ENCODE data around the gene GSN. TPM values are rescaled to one million over a fixed set of nuclear protein-coding genes. Genes with fewer than 3 reads are reported as not detected.

The GSN gene
- total RNA-seq, 8 experiments from 2014 or later: 41.1 to 1,937 (median 118) TPM

GRCh38 chr9:121319383-121319780 is 51.4 kb downstream of the GSN start:
- WGBS, 10 experiments: 70 to 100% (median 98%) methylated on average over 1 to 5 of the region's 5 CpGs
- Histone ChIP-seq H3K27ac (no peak overlapping the region), H3K4me3 (no peak overlapping the region), H3K4me1 (replicated peaks in 1 of 2) (no peaks in the 10 kb centered on the region)
- in situ Hi-C loops (cut with MboI; ENCODE audit: low pct_unique_long_range_greater_than_20kb in 2 of 9, low sequenced_read_pairs in 9 of 9, unreplicated experiment in 9 of 9): loop anchor here in 3 of 9 experiments (10.0 to 25.0 kb wide), 3 partner anchors 75 to 107 kb away; partner anchors contain the start of gene RAB14 (in 1 of the 3)
- ATAC-seq (replicated peaks in 6 of 8): no peak

DNA sequence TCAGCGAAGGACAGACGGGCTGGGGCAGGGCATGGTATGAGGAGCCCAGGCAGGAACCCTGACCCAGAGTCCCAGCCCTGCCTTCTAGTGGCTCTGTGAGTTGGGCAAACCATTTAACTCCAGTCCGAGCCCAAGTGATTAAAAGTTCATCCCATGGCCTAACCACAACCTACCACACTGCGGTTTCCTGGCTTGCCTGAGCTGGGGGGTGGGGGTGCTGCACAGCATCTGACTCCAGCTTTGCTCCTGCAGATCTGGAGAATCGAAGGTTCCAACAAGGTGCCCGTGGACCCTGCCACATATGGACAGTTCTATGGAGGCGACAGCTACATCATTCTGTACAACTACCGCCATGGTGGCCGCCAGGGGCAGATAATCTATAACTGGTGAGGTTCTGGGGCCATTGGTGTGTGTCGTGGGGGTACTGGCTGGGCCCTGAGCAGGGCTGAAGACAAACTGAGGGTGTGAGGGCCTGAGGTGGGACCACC is 53.1 kb downstream of the GSN start:
- no peak overlapping the region for H3K27ac ChIP-seq
- WGBS, 10 experiments: 71 to 100% (median 96%) methylated on average over 1 to 8 of the region's 10 CpGs; no CpG with 5 or more reads in 2 of the 10 experiments
- no peak for ATAC-seq (replicated peaks in 6 of 8)
- H3K4me1 ChIP-seq (replicated peaks in 1 of 2): no peaks in the 10 kb centered on the region
- H3K4me3 ChIP-seq: no peak overlapping the region
- in situ Hi-C loops (cut with MboI; ENCODE audit: low pct_unique_long_range_greater_than_20kb in 2 of 9, low sequenced_read_pairs in 9 of 9, unreplicated experiment in 9 of 9): loop anchor here in 2 of 9 experiments (25.0 kb wide), 2 partner anchors 91 to 109 kb away; partner anchors contain the start of gene RAB14 (in 1 of the 2)

GRCh38 chr9:121322037-121322736 is 54.2 kb downstream of the GSN start:
- WGBS, 10 experiments: 0 to 95% (median 80%) methylated on average over 1 to 5 of the region's 5 CpGs; no CpG with 5 or more reads in 1 of the 10 experiments
- Histone ChIP-seq H3K27ac (no peak overlapping the region), H3K4me1 (replicated peaks in 1 of 2) (no peaks in the 10 kb centered on the region), H3K4me3 (no peak overlapping the region)
- in situ Hi-C loops (cut with MboI; ENCODE audit: low pct_unique_long_range_greater_than_20kb in 2 of 9, low sequenced_read_pairs in 9 of 9, unreplicated experiment in 9 of 9): loop anchor here in 2 of 9 experiments (25.0 kb wide), 2 partner anchors 90 to 110 kb away; partner anchors contain the start of gene RAB14 (in 1 of the 2)
- ATAC-seq (replicated peaks in 6 of 8): peak in 3 of 8 experiments; percentile 31 to 44 (median 36)

GRCh38 chr9:121322737-121323448 is 54.9 kb downstream of the GSN start:
- no peak overlapping the region for H3K27ac ChIP-seq
- 56 to 100% (median 86%) methylated on average over 1 to 9 of the region's 10 CpGs; no CpG with 5 or more reads in 1 of the 10 experiments for WGBS, 10 experiments
- no peak overlapping the region for H3K4me3 ChIP-seq
- no peak for ATAC-seq (replicated peaks in 6 of 8)
- in situ Hi-C loops (cut with MboI; ENCODE audit: low pct_unique_long_range_greater_than_20kb in 2 of 9, low sequenced_read_pairs in 9 of 9, unreplicated experiment in 9 of 9): loop anchor here in 2 of 9 experiments (25.0 kb wide), 2 partner anchors 89 to 111 kb away; partner anchors contain the start of gene RAB14 (in 1 of the 2)
- no peaks in the 10 kb centered on the region for H3K4me1 ChIP-seq (replicated peaks in 1 of 2)

- no peak for ATAC-seq (replicated peaks in 6 of 8)
- no peaks in the 10 kb centered on the region for H3K4me1 ChIP-seq (replicated peaks in 1 of 2)
- WGBS, 10 experiments: 80 to 100% (median 95%) methylated on average over 2 to 8 of the region's 10 CpGs; no CpG with 5 or more reads in 1 of the 10 experiments
- no peak overlapping the region for H3K27ac ChIP-seq
- H3K4me3 ChIP-seq: no peak overlapping the region
- in situ Hi-C loops (cut with MboI; ENCODE audit: low pct_unique_long_range_greater_than_20kb in 2 of 9, low sequenced_read_pairs in 9 of 9, unreplicated experiment in 9 of 9): loop anchor here in 2 of 9 experiments (25.0 kb wide), 2 partner anchors 89 to 111 kb away; partner anchors contain the start of gene RAB14 (in 1 of the 2)
These were observed 55.6 kb downstream of the GSN start for GRCh38 chr9:121323449-121324151.

DNA sequence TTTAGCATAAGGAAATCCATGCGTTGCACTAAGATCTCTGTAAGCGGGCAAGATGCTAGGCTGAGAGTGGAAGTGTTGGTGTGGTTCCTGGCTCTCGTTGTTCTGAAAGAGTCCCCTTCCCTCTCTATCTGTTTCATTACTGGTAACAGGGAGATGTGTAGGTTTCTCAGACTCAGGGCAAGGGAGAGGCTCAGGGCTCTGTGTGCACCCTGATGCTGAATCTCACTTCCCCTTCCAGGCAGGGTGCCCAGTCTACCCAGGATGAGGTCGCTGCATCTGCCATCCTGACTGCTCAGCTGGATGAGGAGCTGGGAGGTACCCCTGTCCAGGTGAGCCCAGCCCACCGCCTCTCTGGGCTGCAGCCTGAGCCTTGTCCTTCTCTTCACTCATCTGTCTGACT is 56.4 kb downstream of the GSN start:
- in situ Hi-C loops (cut with MboI; ENCODE audit: low pct_unique_long_range_greater_than_20kb in 2 of 9, low sequenced_read_pairs in 9 of 9, unreplicated experiment in 9 of 9): loop anchor here in 2 of 9 experiments (25.0 kb wide), 2 partner anchors 88 to 112 kb away; partner anchors contain the start of gene RAB14 (in 1 of the 2)
- no peak overlapping the region for H3K4me3 ChIP-seq
- no peaks in the 10 kb centered on the region for H3K4me1 ChIP-seq (replicated peaks in 1 of 2)
- no peak for ATAC-seq (replicated peaks in 6 of 8)
- WGBS, 10 experiments: 67 to 100% (median 83%) methylated on average over 1 to 4 of the region's 5 CpGs; no CpG with 5 or more reads in 4 of the 10 experiments
- no peak overlapping the region for H3K27ac ChIP-seq

GRCh38 chr9:121324755-121325154 is 56.8 kb downstream of the GSN start:
- no peaks in the 10 kb centered on the region for H3K4me1 ChIP-seq (replicated peaks in 1 of 2)
- no peak for ATAC-seq (replicated peaks in 6 of 8)
- no peak overlapping the region for H3K27ac ChIP-seq
- 50 to 100% (median 90%) methylated on average over 1 to 2 of the region's 2 CpGs; no CpG with 5 or more reads in 7 of the 10 experiments for WGBS, 10 experiments
- in situ Hi-C loops (cut with MboI; ENCODE audit: low pct_unique_long_range_greater_than_20kb in 2 of 9, low sequenced_read_pairs in 9 of 9, unreplicated experiment in 9 of 9): loop anchor here in 2 of 9 experiments (25.0 kb wide), 2 partner anchors 88 to 112 kb away; partner anchors contain the start of gene RAB14 (in 1 of the 2)
- no peak overlapping the region for H3K4me3 ChIP-seq

DNA sequence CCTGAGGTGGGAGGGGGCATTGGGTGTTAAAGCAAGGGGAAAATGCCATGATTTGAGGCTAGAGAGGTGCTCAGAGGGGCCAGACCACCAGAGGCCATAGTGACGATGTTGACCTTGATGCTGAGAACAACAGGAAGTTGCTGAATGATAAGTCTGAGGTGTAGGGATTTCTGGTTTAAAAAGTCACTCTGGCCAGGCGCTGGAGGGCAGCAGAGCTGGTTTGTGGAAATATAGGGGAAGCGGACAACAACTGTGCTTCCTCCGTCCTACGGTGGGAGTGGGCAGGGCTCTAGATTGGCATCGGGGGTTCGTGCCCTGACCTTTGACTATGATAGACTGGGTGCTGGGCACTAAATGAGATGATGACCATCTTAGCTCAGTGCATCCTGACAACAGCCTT is 57.4 kb downstream of the GSN start:
- in situ Hi-C loops (cut with MboI; ENCODE audit: low pct_unique_long_range_greater_than_20kb in 2 of 9, low sequenced_read_pairs in 9 of 9, unreplicated experiment in 9 of 9): no loop called here
- no peak overlapping the region for H3K4me3 ChIP-seq
- H3K27ac ChIP-seq: no peak overlapping the region
- no peak for ATAC-seq (replicated peaks in 6 of 8)
- H3K4me1 ChIP-seq (replicated peaks in 1 of 2): no peaks in the 10 kb centered on the region
- WGBS, 10 experiments: 73 to 100% (median 96%) methylated on average over 3 to 6 of the region's 7 CpGs; no CpG with 5 or more reads in 3 of the 10 experiments

- Histone ChIP-seq H3K4me1 (replicated peaks in 1 of 2) (no peaks in the 10 kb centered on the region), H3K27ac (no peak overlapping the region), H3K4me3 (no peak overlapping the region)
- peak; percentile 53 to 77 (median 60) for ATAC-seq (replicated peaks in 6 of 8)
- WGBS, 10 experiments: 33 to 100% (median 63%) methylated on average over 1 to 10 of the region's 19 CpGs; no CpG with 5 or more reads in 2 of the 10 experiments
- in situ Hi-C loops (cut with MboI; ENCODE audit: low pct_unique_long_range_greater_than_20kb in 2 of 9, low sequenced_read_pairs in 9 of 9, unreplicated experiment in 9 of 9): no loop called here
These were observed 58.3 kb downstream of the GSN start for GRCh38 chr9:121326130-121326838.

DNA sequence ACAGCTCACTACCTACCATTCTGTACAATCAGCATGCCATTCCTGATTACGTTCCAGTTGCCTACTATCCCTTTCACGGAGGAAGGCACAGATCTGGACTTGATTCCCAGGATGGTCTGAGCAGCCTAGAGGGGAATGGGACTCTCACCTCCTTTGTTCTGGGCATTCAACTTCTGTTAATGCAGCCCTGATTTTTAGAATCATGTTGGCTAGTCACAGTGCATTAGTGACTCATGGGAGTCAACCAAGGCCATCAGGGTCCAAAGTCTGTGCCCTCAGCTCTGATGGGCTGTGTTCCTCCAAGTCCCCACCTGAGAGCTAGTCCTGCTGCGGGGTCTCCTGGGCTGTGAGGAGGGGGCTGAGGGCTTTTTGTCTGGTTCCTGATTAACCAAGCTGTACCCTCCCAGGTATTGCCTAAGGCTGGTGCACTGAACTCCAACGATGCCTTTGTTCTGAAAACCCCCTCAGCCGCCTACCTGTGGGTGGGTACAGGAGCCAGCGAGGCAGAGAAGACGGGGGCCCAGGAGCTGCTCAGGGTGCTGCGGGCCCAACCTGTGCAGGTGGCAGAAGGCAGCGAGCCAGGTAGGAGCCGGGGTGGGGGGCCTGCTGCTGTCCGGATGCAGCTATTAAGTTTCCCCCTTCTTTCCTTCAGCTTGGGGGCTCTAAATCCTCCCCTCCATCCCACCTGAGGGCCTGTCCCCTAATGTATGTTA is 59.1 kb downstream of the GSN start:
- Histone ChIP-seq H3K4me1 (replicated peaks in 1 of 2) (no peaks in the 10 kb centered on the region), H3K4me3 (no peak overlapping the region), H3K27ac (no peak overlapping the region)
- in situ Hi-C loops (cut with MboI; ENCODE audit: low pct_unique_long_range_greater_than_20kb in 2 of 9, low sequenced_read_pairs in 9 of 9, unreplicated experiment in 9 of 9): no loop called here
- 44 to 100% (median 100%) methylated on average over 1 to 2 of the region's 11 CpGs; no CpG with 5 or more reads in 5 of the 10 experiments for WGBS, 10 experiments
- no peak for ATAC-seq (replicated peaks in 6 of 8)

DNA sequence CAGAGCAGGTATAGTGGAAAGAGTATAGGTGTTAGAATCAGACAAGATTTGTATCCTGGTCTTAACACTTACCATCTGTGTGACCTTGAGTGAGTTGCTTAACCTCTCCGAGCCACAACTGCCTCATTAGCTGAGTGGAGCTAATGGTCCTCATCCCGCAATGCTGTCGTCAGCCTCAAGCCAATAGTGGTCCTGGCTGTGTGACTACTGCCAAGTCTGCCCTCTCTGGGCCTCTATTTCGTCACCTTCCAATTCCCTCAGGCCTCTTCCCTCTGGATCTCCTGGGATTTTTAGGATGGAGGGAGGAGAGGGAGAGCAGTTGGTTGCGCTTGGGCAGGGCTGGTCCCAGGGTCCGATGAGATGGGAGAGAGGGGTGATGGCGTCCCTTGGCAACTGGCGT is 60.5 kb downstream of the GSN start:
- H3K27ac ChIP-seq: no peak overlapping the region
- no peak for ATAC-seq (replicated peaks in 6 of 8)
- 80 to 100% (median 100%) methylated on average over 1 to 6 of the region's 8 CpGs; no CpG with 5 or more reads in 3 of the 10 experiments for WGBS, 10 experiments
- in situ Hi-C loops (cut with MboI; ENCODE audit: low pct_unique_long_range_greater_than_20kb in 2 of 9, low sequenced_read_pairs in 9 of 9, unreplicated experiment in 9 of 9): no loop called here
- no peaks in the 10 kb centered on the region for H3K4me1 ChIP-seq (replicated peaks in 1 of 2)
- H3K4me3 ChIP-seq: no peak overlapping the region

Measured in motor neuron (in vitro differentiated cells).